Astrocyte of the hippocampus (primary cell): ENCODE measurements around the gene ZDHHC3.
A peak's percentile ranks its signal among the peaks of the same experiment; 100 is the strongest.
"Not testable (repeated sequence)": the region's sequence is repeated elsewhere in the genome, so short reads cannot be mapped to it uniquely, and the experiment has no call there.

Experiments used
- DNase-seq: peaks from one replicate; pipeline ENCODE4 v3.0.0; 2011; ENCODE audit warnings: low read depth, low spot score

ZDHHC3 gene

DNA sequence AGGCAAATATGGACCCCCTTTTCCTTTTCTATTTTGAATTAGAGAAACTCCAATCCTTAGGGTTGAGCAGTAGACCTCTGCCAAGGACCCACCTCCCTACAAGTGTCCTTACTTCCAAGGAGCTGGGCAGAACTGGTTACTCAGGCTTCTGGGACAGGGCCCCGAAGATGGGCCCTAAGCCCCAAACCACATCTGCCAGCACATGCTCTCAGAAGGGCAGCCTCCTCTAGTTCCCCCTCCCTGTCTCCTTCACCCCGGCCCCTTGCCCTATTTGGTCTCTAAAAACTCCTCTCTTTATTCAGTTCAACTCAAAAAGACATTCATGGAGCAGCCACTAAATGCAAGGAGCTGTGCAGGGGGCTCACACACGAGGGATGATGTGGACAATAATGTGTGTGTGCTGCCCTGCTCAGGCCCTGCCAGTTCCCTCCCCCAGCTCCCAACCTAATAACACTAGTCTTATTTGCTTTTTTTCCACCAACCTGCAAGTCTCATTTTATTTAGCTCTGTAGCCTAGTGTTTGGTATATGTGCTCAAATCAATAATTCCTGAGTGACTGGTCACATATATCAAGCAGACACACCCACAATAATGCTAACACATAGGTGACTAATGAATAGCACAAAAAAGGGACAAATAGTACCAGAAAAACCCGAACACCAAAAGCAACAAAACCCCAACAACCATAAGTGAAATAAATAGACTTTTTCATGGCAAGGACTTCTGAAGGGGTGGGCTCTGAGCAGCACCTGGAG, 12.2 kb downstream of the ZDHHC3 start:
- DNase-seq, result no peak

DNA sequence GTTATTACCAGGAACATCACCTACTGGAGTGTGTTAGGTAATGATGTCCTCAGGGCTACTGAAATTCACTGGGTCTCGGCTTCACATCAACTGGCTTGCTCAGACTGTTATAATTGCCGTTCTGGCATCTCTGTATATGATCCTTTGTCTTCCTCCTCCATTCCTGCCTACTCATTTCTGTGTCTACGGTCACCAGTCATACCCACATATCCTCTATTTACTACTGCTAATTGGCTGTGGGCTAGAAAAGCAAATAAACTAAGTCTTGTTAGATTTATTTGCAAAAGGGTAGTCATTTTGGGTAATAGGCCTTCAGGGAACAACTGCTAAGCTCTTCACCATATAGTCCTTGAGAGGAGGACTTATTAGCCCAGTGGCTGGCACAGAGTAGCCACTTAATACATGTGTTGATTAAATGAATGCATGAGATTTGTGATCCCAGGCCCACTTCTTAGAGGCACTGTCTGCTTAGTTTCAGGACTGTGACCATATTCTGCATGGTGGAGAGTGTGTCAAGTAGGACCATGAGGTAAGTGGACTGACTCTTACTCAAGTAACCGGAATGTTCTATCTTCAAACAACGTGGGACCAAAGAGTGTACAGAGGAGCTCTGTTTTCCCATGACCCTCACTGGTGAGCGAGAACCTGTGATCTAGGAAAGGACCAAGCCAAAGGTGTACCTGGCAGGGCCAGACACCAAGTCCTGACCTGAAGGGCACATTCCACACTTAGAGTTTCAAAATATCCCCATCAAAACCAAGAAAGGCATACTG, 13.2 kb downstream of the ZDHHC3 start:
- DNase-seq, result peak; percentile 24

DNA sequence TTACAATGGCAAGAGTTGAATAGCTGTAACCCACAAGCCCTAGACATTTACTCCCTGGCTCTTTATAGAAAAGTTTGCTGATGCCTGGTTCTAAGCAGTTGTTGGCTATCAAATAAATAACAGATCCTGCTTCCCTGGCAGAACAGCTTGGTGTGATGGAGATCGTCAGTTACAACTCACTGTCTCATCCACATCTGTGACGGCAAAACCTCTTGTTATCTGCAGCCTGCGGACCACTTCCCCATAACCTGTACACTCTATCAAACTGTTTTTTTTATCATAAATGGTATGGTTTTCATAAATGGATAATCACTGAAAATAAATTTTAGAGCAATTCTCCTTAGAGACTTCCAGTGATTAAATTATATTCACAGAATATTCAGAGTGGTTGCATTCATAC, 14.1 kb downstream of the ZDHHC3 start:
- DNase-seq, result no peak

DNA sequence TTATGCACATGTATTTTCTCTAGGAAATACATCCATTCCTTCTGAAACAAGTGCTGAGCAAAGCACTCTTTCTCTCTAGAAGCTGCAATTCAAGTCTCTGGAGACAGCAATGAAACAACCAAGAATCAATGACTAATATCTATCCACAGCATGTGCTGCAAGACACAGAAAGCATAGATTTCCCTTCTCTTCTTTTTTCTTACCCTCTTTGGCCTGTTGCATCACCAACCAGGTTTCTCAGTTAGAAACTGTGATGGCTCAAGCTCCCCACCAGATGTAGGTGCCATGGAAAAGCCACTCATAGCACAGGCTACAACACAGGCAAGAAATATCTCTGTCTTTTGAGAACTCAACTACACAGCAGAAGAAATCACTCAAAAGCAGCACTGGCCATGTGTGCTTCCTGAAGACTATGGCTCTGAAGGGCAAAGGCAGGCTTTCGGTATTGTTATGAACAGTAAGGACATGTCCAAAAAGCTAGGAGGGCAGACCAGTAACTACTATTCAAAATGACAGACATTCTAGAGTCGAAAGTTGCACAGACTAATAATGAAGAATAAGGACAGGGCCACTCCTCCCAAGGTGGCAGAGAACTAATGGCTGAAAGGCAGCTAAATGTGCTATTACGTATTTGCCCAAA, 15.5 kb downstream of the ZDHHC3 start:
- DNase-seq, result no peak

DNA sequence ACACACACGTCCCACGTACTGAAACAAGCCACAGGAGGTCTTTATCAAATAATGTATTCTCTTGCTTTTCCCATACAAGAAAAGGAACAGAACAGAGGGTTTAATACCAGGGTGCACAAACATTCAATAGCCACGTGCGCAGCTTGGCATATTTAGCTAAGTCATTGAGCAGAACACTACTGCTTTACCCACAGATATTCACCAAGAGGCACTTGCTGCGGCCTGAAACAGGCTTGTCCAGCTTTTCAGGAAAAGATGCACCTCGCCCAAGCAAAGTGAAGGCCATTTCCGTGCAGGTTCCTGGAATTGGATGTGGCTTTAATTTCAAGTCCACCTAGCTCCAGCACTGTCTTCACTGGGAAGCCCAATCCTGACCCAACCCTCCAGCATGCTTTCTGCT, 17.6 kb downstream of the ZDHHC3 start:
- no peak for DNase-seq

DNA sequence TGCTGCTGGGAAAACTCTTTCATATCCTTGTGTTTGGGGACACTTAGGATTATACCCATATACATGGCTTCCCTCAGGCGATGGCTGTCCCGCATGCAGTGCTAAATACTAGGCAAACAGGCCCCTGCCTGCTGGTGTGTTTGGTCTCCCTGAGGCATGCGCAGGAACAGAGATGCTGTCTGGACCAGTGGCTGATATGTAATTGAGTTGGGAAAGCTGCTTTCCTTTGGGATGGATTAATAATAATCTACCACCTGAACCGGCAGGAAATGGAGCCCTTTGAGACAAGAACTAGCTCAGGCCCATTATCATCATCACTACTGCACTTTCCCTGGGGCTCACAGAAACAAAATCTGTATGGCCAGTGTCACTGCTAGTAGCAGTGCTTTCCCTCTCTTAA, 18.0 kb downstream of the ZDHHC3 start:
- DNase-seq, result no peak

DNA sequence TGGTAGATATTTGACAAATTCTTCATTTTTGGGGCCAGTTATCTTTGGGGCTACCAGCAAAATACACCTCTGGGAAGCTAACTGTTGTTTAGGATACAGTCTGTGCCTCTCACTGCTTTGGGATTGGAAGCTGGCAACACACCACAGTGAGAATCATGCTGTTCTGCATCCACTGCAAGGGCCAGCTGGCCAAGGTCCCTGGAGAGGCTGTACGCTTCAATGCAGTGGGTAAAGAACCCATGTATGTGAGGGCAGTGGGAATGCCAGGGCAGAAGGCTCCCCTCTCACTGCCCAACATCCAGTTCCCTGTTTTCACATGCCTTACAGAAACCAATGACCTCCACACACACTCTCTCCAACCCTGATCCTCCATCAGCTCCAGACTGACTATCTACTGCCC, 20.1 kb downstream of the ZDHHC3 start:
- no peak for DNase-seq

DNA sequence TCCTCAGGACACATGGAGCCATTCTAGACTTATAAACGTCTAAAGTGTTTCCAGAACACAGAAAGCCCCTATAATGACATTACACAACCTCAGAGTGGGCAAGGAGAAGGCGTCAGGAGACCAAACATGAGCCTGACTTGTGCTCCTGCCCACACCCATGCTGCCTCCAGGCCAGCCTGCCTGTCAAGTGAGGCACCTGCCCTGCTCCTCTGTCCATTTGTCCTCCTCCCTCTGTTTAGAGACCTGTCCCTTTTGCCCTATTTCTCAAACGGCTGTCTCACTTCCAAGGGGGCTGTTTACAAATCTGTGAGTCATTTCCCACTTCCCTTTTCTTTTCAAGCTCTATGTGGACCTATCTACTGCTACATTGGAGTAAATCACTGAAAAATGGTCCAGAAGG, 21.0 kb downstream of the ZDHHC3 start:
- peak; percentile 29 for DNase-seq

DNA sequence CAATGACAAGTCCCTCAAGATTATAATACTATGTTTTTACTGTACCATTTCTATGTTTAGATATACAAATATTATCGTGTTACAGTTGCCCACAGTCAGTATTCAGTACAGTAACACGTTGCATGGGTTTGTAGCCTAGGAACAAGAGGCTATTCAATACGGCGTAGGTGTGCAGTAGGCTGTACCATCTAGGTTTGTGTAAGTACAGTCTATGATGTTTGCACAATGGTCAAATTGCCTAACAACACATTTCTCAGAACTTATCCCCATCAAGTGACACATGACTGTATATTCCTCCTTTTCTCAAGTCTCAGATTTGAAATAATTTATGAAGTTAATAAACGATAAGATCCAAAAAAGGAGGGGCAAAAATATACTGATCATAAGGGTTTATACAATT, 21.7 kb downstream of the ZDHHC3 start:
- no peak for DNase-seq

DNA sequence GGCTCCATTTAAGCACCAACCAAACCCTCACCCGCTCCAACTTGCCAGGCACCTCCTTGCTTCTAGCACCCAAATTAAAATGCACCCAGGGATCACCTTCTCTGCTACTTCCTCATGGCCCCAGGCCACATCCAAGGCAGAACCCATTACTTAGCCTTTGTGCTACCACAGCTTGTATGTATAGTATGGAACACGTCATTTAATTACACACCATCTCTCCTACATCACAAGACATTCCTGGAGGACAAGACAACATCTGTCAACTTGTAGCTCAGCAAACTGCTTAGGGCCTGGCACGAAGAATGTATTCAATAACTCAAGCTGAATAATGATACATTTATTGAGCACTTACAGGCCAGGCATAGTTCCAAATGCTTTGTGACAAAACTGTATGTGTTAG, 23.3 kb downstream of the ZDHHC3 start:
- no peak for DNase-seq

DNA sequence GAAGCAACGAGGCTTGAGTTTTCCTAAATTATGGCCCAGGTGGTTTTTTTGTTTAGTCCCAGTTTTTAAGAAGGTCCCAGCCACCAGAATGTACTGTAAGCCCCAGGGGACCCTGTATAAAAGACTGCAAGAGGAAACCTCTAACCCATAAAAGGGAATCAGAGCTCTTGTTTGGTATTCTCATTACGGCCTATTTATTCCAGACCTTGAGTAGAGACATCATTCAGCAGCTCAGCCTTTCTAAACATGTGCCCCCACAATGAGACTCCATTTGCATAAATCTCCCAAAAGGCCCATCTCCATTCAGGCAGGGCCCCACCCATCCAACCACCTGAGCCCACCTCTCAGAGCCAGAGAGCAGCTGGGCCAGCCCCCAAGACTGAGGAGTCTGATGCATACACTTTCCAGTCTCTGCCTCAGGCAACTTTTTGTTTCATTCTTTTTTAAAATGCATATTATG, 25.7 kb downstream of the ZDHHC3 start:
- DNase-seq, result no peak

DNA sequence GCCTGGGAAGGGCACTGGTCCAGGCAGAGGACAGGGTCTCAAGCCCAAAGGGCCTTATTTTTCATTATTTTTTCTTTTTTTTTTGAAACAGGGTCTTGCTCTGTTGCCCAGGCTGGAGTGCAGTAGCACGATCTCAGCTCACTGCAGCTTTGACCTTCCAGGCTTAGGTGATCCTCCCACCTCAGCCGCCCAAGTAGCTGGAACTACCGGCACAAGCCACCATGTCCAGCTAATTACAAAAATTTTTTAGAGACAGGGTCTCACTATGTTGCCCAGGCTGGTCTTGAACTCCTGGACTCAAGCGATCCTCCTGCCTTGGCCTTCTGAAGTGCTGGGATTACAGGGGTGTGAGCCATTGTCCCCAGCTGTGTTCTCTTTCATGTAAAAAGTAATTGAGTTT, 26.2 kb downstream of the ZDHHC3 start:
- DNase-seq, result not testable (repeated sequence)

DNA sequence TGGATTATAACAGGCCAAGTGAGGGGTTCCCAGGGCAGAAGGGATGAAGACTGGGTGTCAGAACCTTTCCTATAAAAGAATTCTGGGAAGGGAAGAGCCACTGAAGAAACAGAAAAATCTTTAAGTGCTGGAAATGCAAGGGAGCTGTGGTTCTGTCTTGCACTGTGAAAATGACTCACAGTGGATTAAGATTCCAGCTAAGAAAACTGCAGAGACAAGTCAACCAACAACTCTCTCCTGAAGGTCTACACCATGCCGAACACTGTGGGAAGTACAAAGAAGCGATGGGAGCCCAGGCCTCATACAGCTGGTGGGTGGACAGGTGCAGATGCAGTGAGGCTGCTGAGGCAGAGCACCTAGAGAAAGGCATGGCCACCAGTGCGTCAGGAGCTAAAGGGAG, 27.7 kb downstream of the ZDHHC3 start:
- DNase-seq, result peak; percentile 20

DNA sequence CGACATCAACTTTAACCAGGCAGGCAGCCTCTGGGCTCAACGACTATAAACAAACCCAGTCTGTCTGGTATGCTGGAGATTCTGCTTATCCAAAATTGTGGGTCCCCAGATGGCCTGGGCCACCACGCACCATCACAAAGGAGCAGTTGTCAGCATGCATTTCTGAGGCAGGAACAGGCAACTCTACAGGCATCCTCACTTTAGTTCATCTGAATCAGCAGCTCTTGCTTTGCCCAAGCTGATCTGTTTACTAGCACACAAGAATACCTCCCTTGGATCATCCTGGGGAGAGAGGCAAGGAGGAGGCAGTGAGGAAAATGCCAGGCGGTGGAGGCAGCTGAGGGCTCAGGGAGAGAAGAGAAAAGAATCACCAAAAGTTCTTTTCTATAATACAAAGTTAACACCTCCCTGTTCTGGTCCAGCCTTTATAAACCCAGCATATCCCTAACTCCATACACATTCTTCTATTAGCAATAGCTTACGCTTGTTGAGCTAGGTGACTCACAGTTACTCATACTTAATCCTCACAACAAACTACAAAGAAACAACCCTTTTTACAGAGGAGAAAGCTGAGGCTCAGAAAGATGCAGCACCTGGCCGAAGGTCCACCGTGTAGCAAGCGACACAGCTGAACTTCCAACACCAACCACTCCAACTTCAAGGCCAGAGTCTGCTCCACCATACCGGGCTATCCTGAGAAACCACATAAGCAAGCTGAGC, 33.6 kb downstream of the ZDHHC3 start:
- DNase-seq, result peak; percentile 46

DNA sequence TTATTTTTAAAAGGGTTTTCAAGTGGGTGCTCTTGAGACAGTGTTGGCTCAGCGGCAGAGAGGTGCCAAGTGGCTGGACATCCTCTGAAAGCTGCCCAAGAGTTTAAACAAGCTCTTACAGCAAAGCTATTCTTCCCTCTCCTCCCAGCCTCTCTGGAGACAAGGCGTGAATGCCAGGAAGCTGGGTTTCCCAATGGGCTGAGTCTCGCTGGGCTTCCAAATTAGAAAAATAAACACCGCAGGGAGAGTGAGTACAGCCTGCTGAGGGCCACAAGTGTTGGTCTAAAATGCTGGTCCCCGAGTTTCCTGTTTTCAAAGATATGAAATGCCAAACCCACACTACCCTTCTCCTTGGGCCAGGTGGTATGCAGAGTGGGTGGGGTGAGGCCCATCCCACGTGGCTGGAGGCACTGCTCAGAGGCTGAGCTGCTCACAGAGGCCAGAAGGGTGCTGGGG, 36.4 kb downstream of the ZDHHC3 start:
- DNase-seq, result no peak

DNA sequence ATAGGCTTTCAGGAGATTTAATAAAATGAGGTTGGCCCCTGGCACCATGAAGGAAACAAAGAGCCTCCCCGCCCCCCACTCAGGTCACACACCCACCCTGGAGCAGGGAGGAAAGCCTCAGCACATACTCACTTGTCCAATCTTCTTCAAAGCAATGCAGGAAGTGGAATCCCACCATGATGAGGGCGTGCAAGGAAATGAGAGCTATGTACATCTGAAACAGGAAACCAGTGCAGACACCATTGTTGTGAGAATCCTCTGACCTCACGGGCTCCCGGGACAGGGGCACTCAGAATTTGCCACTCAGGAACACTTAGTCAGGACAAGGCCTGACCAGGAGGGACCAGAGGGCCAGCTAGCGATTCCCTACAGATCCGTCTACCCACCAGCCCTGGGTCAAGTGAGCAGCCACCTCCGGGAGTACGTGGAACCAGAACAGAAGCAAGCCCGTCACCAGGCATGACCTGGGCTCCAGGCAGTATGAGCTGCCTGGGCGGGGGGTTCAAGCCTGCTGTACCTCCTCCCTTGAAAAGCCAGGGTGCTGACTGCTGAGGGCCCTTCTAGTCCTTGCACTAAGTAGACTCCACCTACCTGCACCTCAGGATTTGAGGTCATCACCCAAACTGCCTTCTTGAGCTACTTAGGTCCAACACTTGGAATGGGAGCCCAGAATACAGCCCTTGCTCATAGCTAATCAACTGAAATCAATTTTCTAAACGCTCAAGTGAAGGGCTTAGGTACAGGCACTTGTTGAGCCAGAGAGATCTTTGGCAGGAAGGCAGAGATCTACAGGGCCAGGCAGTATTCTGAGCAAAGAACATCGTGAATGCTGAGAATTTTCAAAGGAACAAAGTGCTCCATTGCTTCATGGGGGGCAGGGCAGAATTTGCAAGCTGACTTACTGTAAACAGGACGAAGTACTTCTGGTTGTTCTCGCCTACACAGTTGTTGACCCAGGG, 42.7 kb downstream of the ZDHHC3 start:
- DNase-seq, result no peak

DNA sequence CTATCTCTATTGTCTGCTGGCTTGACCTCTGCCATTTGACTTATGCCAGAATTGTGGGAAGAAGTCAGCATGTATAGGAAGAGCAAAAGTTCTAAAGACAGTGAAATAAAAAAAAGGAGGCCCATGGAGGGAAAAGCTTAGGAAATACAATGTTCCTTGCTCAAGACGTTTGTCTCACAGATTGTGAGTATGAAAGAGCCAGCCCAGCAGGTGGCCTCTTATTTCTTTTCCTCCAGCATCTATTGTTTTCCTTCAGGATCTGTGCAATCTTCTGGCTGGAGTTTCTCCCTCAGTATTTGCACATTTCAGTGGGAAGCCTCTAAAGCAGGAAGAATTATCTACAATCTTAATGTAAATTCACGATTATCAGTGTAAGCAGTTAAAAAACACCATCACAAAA, 43.7 kb downstream of the ZDHHC3 start:
- DNase-seq, result no peak

DNA sequence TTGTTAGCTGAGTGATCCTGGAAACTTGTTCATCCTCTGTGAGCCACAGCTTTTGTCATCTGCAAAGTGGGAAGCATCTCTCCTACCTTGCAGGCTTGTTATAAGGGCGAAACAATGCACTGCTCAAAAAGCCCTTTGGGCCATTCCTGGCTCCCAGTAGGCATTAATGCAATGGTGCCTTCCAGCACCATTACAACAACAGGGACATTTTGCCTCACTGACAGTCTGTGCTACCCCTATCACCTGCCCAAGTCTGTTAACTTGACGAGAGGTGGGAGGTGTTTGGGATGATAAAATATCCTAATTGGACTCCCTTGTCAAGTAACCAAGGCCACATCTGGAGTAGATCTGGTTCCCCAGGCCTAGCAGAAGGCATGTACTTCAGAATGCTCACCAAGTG, 44.2 kb downstream of the ZDHHC3 start:
- no peak for DNase-seq

DNA sequence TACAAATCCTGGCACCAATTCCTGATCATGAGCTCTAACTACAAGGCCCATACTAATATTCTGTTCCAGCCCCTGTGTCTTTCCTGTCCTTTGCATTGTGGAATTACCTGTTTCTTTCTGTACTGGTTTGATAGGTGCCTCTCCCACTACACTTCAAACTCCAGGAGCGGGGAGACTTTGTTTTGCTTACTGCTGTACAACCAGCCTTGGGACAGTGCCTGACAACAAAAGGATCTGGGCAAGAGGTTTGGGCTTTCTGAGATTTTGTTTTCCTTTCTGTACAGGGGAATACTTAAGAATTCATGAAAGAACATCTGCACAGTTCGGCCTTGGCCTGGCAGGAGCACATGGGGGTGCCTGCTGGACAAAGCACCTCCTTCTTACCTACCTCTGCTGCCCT, 45.1 kb downstream of the ZDHHC3 start:
- no peak for DNase-seq

DNA sequence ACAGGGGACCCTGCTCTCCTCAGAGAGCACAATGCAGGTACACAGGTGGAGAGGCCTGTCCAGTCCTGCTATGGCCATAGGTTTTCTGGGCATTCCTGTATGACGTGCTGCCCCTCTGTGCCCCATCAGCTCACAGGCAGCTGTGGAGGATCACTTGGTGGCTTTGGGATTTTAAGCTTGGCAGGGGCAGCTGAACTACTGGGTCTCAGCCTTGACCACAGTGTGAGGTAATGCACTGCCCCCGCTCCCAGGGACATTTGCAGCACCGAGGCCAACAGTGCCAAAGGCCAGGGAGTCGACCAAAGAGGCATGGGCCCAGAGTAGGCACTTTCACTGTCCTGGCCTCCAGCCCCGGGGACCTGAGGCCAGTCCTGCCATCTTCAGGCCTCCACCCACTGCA, 46.2 kb downstream of the ZDHHC3 start:
- no peak for DNase-seq

DNA sequence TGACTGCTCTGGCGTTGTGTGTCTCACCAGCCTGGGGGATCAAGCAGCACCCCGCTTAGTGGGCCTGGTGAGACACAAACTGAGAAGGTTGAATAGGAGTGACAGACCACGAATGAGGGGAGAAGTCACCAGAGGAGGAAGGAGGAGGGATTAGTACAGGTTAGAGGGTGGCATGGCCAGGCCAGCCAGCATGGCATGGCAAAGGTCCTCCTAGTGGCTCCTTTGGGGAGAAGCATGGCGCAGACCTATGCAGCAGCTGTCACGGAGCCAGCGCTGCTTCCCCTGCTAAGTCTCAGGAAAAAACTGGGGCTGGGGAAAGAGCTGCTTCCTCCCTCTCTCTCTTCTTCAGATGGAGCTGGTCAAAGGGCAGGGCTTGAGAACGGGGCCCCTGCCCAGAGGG, 48.6 kb downstream of the ZDHHC3 start:
- no peak for DNase-seq
